ENCODE results near the gene ATRNL1.

- no peak for TF ChIP-seq CTCF (IDR thresholded peaks at IDR 0.05; ENCODE audit: poor library complexity)
- TF ChIP-seq EZH2phosphoT487 (IDR thresholded peaks at IDR 0.05; ENCODE audit: low read depth, severe bottlenecking, unreplicated experiment) = no peak
Observed at GRCh38 chr10:115441907-115442545, 348.9 kb downstream of the ATRNL1 start.

Data from hepatocyte (in vitro differentiated cells).